Ishikawa (cell line): ENCODE measurements around the gene LY6G5C.

Experiments
- CREB1 ChIP-seq: IDR thresholded peaks from 2 replicates; pipeline ENCODE4 v1.6.1; 2012; ENCODE audit warnings: low read depth
- FOXM1 ChIP-seq: IDR thresholded peaks from 2 replicates; pipeline ENCODE4 v1.6.1; 2012; ENCODE audit warnings: low read depth, borderline replicate concordance
- RAD21 ChIP-seq: IDR thresholded peaks from 2 replicates; pipeline ENCODE4 v1.6.1; 2012; ENCODE audit warnings: low read depth
- REST ChIP-seq: IDR thresholded peaks from 2 replicates; pipeline ENCODE4 v1.6.1; 2012; ENCODE audit warnings: low read depth, mild to moderate bottlenecking

DNA sequence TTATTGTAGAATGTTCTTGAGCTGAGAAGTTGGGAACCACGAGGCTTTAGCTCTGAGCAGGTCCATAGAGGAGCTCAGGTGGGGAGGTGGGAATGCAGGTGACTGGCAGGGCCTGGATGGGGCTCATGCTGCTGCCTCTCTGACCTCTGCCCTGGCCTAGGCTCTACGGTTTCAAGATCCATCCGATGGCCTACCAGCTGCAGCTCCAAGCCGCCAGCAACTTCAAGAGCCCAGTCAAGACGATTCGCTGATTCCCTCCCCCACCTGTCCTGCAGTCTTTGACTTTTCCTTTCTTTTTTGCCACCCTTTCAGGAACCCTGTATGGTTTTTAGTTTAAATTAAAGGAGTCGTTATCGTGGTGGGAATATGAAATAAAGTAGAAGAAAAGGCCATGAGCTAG, 11.2 kb downstream of the LY6G5C start, which contains the start of gene LY6G5B:
- TF ChIP-seq CREB1 (no peak), REST (no peak), FOXM1 (no peak), RAD21 (no peak)
